Fibroblast of lung (primary cell): ENCODE measurements around the gene PTPRCAP.

Experiments used
- EZH2 ChIP-seq: IDR thresholded peaks from 2 replicates; pipeline ENCODE4 v1.5.1; 2012; ENCODE audit warnings: low read length, control low read depth, mild to moderate bottlenecking; ENCODE audit errors: missing control alignments
- TF ChIP-seq, protein P1 (sequence below), 2 donors: IDR thresholded peaks in 1 of 2; conservative IDR thresholded peaks in 1 of 2; 1 replicate in 1 of 2; 2 replicates in 1 of 2; pipeline ENCODE4 v1.5.1; 2011 to 2012; ENCODE audit warnings: low read length in 2 of 2, control low read depth in 1 of 2, inconsistent platforms in 1 of 2, low read depth in 1 of 2, mild to moderate bottlenecking in 1 of 2

DNA sequence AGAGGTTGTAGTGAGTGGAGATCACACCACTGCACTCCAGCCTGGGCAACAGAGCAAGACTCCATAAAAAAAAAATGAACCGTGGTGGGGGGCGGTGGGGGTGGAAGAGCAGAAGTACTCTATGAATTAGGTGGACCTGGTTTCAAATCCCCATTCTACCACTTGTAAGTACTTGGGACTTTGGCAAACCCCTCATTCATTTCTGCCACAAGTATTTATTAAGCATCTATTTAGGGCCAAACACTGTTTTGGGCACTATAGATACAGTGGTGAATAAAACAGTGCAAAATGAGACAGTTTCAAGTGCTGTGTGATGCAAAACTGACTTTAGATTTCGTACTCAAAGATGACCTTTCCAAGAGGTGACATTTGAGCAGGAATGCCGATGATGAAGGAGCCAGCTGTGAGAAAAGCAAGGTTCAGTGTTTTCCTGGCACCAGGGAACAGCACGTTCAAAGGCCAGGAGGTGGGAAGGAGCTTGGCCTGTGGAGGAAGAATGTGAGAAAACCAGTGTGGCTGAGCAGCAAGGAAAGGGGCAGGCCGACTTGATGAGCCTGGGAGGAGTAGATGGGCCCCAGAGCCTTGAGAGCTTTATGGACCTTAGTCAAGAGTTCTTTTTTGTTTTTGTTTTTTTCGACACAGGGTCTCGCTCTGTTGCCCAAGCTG lies 33.0 kb upstream of the PTPRCAP start:
- TF ChIP-seq, protein P1, sequence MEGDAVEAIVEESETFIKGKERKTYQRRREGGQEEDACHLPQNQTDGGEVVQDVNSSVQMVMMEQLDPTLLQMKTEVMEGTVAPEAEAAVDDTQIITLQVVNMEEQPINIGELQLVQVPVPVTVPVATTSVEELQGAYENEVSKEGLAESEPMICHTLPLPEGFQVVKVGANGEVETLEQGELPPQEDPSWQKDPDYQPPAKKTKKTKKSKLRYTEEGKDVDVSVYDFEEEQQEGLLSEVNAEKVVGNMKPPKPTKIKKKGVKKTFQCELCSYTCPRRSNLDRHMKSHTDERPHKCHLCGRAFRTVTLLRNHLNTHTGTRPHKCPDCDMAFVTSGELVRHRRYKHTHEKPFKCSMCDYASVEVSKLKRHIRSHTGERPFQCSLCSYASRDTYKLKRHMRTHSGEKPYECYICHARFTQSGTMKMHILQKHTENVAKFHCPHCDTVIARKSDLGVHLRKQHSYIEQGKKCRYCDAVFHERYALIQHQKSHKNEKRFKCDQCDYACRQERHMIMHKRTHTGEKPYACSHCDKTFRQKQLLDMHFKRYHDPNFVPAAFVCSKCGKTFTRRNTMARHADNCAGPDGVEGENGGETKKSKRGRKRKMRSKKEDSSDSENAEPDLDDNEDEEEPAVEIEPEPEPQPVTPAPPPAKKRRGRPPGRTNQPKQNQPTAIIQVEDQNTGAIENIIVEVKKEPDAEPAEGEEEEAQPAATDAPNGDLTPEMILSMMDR (conservative IDR thresholded peaks at IDR 0.05 in 1 of 2, IDR thresholded peaks at IDR 0.05 in 1 of 2; ENCODE audit: low read depth in 1 of 2, low read length in 2 of 2) = no peak
- TF ChIP-seq EZH2 = no peak
